K562 (cell line): ENCODE measurements around the gene EBF4. TPM values are rescaled to one million over a fixed set of nuclear protein-coding genes. Genes with fewer than 3 reads are reported as not detected.

Experiments
- ATAC-seq: fragments of 200-7000 bp; cut with Tn5 transposase; 3 replicates; pipeline ENCODE4 v1.9.1; 2020; ENCODE audit warnings: moderate library complexity
- BruUV-seq: library from RNA; stranded (reverse); fragments of 400-500 nt; replicated peaks from 2 replicates; lab custom pipeline; 2021; lab: Mats Ljungman, UMichigan
- CTCF ChIA-PET: fragments of 300-600 bp; formaldehyde crosslinking; extraction: SDS; loops from one replicate; lab custom pipeline; 2021; ENCODE audit warnings: low intra/inter-chr PET ratio; lab: Yijun Ruan, JAX
- POLR2A ChIA-PET: fragments of 300-600, 350-650 bp; sonication (Branson Sonifier 250); formaldehyde crosslinking; extraction: SDS; loops from one replicate; lab custom pipeline; 2021; ENCODE audit warnings: antibody characterized with exemption, inconsistent platforms; lab: Yijun Ruan, JAX
- DNase-seq, 4 experiments: peaks; one replicate each; pipeline versions ENCODE4 v3.0.0 to v3.0.0-alpha.2; 2011 to 2018; ENCODE audit warnings: low spot score in 3 of 4, mixed read lengths in 3 of 4; ENCODE audit errors: extremely low read depth in 1 of 4
- FAIRE-seq: peaks from 2 replicates; lab custom pipeline; 2011; peaks lifted over from hg19 to GRCh38; lab: Jason Lieb, UNC
- H2AFZ ChIP-seq: 2 replicates; pipeline ENCODE4 v1.6.0; 2011; ENCODE audit warnings: low read depth, low read length, control low read depth, inconsistent platforms
- H3K27ac ChIP-seq: fragments of 200-600 bp; 3 replicates; pipeline ENCODE4 v1.8.0; 2011; ENCODE audit warnings: low read depth, mild to moderate bottlenecking, control low read depth, inconsistent platforms, low read length, moderate library complexity, mixed read lengths; ENCODE audit errors: extremely low read depth
- H3K27me3 ChIP-seq, 2 experiments: fragments of 300-600 bp in 1 of 2; 2 replicates in 1 of 2; 3 replicates in 1 of 2; pipeline versions ENCODE4 v1.6.0 to v1.8.0; 2011; ENCODE audit warnings: inconsistent platforms in 2 of 2, low read length in 2 of 2, mild to moderate bottlenecking in 1 of 2, mixed read lengths in 1 of 2, moderate library complexity in 1 of 2; ENCODE audit not compliant: control insufficient read depth in 2 of 2, insufficient read depth in 2 of 2
- H3K36me3 ChIP-seq: fragments of 300-600 bp; 3 replicates; pipeline ENCODE4 v1.8.0; 2011; ENCODE audit warnings: mild to moderate bottlenecking, low read length, inconsistent platforms; ENCODE audit not compliant: control insufficient read depth, insufficient read depth
- H3K4me1 ChIP-seq, 2 experiments: fragments of 200-600 bp in 1 of 2; replicated peaks in 1 of 2; 2 replicates in 1 of 2; 3 replicates in 1 of 2; pipeline versions ENCODE4 v1.5.1 to v1.8.0; 2011; ENCODE audit warnings: inconsistent platforms in 2 of 2, low read length in 2 of 2, mild to moderate bottlenecking in 1 of 2, mixed read lengths in 1 of 2, moderate library complexity in 1 of 2; ENCODE audit not compliant: control insufficient read depth in 2 of 2, insufficient read depth in 2 of 2
- H3K4me2 ChIP-seq: 2 replicates; pipeline ENCODE4 v1.6.1; 2011; ENCODE audit warnings: low read length, control low read depth, inconsistent platforms, mixed read lengths; ENCODE audit not compliant: insufficient read depth
- H3K4me3 ChIP-seq: fragments of 200-600 bp; sonication (generic), shearing (Covaris generic); 2 replicates; pipeline ENCODE4 v1.5.1; 2016; ENCODE audit warnings: control low read depth, inconsistent platforms
- H3K79me2 ChIP-seq: fragments of 200-600 bp; 3 replicates; pipeline ENCODE4 v1.8.0; 2011; ENCODE audit warnings: low read length, inconsistent platforms; ENCODE audit not compliant: control insufficient read depth, insufficient read depth
- H3K9ac ChIP-seq, 2 experiments: 2 replicates each; pipeline versions ENCODE4 v1.6.0 to v1.6.1; 2011; ENCODE audit warnings: low read depth in 2 of 2, low read length in 2 of 2, control low read depth in 1 of 2, inconsistent platforms in 1 of 2, mild to moderate bottlenecking in 1 of 2, mixed read lengths in 1 of 2; ENCODE audit not compliant: insufficient read depth in 1 of 2
- H3K9me1 ChIP-seq: one replicate; pipeline ENCODE4 v1.6.0; 2011; ENCODE audit warnings: inconsistent platforms, mild to moderate bottlenecking, low read length, moderate library complexity; ENCODE audit not compliant: control insufficient read depth, insufficient read depth
- H3K9me3 ChIP-seq: replicated peaks from 2 replicates; pipeline ENCODE4 v1.5.1; 2011; ENCODE audit warnings: low read depth, low read length, inconsistent platforms; ENCODE audit not compliant: control insufficient read depth, insufficient read depth
- H4K20me1 ChIP-seq: replicated peaks from 2 replicates; pipeline ENCODE4 v1.6.1; 2011; ENCODE audit warnings: low read length, inconsistent platforms, mixed read lengths; ENCODE audit not compliant: control insufficient read depth, insufficient read depth
- CHCHD3 ChIP-seq: fragments of 250-450 bp; sonication (Bioruptor Pico); IDR thresholded peaks from 2 replicates; pipeline ENCODE4 v2.1.2; 2022; ENCODE audit warnings: mild to moderate bottlenecking
- ESRRA ChIP-seq: fragments of 450-650 bp; IDR thresholded peaks from 2 replicates; pipeline ENCODE4 v1.6.1; 2014; ENCODE audit warnings: low read depth, mild to moderate bottlenecking, moderate library complexity, borderline replicate concordance
- KAT2B ChIP-seq: IDR thresholded peaks from one replicate; pipeline ENCODE4 v1.6.1; 2012; ENCODE audit warnings: low read depth, mild to moderate bottlenecking, control low read depth, inconsistent platforms, low read length, moderate library complexity
- MTA2 ChIP-seq: fragments of 450-650 bp; IDR thresholded peaks from 2 replicates; pipeline ENCODE4 v1.6.1; 2016; ENCODE audit warnings: low read depth
- PKNOX1 ChIP-seq: fragments of 450-650 bp; IDR thresholded peaks from 2 replicates; pipeline ENCODE4 v1.6.1; 2016
- RAD21 ChIP-seq, 2 experiments: fragments of 250-450 bp in 1 of 2; fragments of 450-650 bp in 1 of 2; sonication (Bioruptor Pico) in 1 of 2; formaldehyde crosslinking in 1 of 2; IDR thresholded peaks in 1 of 2; conservative IDR thresholded peaks in 1 of 2; 2 replicates each; pipeline versions ENCODE4 v1.4.0 to v1.8.0; 2020 to 2022; ENCODE audit warnings: mild to moderate bottlenecking in 2 of 2, moderate library complexity in 1 of 2
- RAD51 ChIP-seq: fragments of 450-650 bp; IDR thresholded peaks from 2 replicates; pipeline ENCODE4 v1.7.1; 2016; ENCODE audit warnings: low read depth, mild to moderate bottlenecking, borderline replicate concordance
- SNRNP70 ChIP-seq: fragments of 200-400 bp; formaldehyde crosslinking; optimal IDR thresholded peaks from 2 replicates; pipeline ENCODE3; 2017; ENCODE audit warnings: low read depth, low read length
- TOE1 ChIP-seq, 2 experiments: fragments of 450-650 bp in 1 of 2; sonication (generic) in 1 of 2; formaldehyde crosslinking in 1 of 2; IDR thresholded peaks; 2 replicates each; pipeline versions ENCODE4 v1.7.1 to v1.8.0; 2016 to 2022; ENCODE audit warnings: borderline replicate concordance in 2 of 2, mild to moderate bottlenecking in 2 of 2, antibody characterized with exemption in 1 of 2, inconsistent platforms in 1 of 2, low read depth in 1 of 2, missing genetic modification reagents in 1 of 2, moderate library complexity in 1 of 2
- WGBS: fragments of 100-300 bp; shearing (Covaris generic); methylation state at CpG from one replicate; pipeline ENCODE4 v1.1.6; 2016; ENCODE audit warnings: low coverage, mixed read lengths; ENCODE audit not compliant: insufficient coverage; ENCODE audit errors: missing lambda C conversion rate; 5-methylcytosine and 5-hydroxymethylcytosine counted together
- in situ Hi-C: fragments of 300-500 bp; cut with MboI; formaldehyde crosslinking; loops from 4 replicates; pipeline ENCODE4 v1.15.0; 2018; ENCODE audit warnings: inconsistent platforms, mixed read lengths
- intact Hi-C: fragments of 100-400 bp; cut with micrococcal nuclease; formaldehyde crosslinking; loops from 2 replicates; pipeline ENCODE4 v1.14.2; 2022
- polyA plus RNA-seq, 8 experiments: library from polyadenylated mRNA; depleted of rRNA in 4 of 8; stranded (reverse) in 5 of 8; unstranded in 3 of 8; fragments of >200 nt; fragmentation: Nextera tagmentation in 2 of 8; fragmentation: Illumina TruSeq in 1 of 8; extraction: Ambion mirVana in 2 of 8; extraction: Trizol in 1 of 8; gene quantifications; 2 replicates each; pipeline versions ENCODE4 v1.2.1 to v1.2.3, GENCODE V29; 2011 to 2014; ENCODE audit warnings: inconsistent platforms in 1 of 8, missing spikeins in 1 of 8
- total RNA-seq, 7 experiments: library from RNA; depleted of rRNA in 6 of 7; stranded (reverse); fragments of >200 nt in 6 of 7; fragmentation: Illumina TruSeq in 2 of 7; extraction: Trizol in 2 of 7; gene quantifications; 2 replicates each; pipeline versions ENCODE4 v1.2.1 to v1.2.3, GENCODE V29; 2011 to 2021; ENCODE audit warnings: low replicate concordance in 1 of 7
- TF ChIP-seq, protein P1 (sequence below): fragments of 450-650 bp; formaldehyde crosslinking; IDR thresholded peaks from 2 replicates; pipeline ENCODE4 v1.4.0; 2020; ENCODE audit warnings: mild to moderate bottlenecking, mixed read lengths
- TF ChIP-seq, protein P2 (sequence below), 3 experiments: IDR thresholded peaks in 2 of 3; conservative IDR thresholded peaks in 1 of 3; 2 replicates each; pipeline ENCODE4 v1.5.1; 2011 to 2012; ENCODE audit warnings: low read length in 3 of 3, mild to moderate bottlenecking in 3 of 3, control low read depth in 2 of 3, improper control_type of control experiment in 1 of 3, inconsistent platforms in 1 of 3, low read depth in 1 of 3, mixed read lengths in 1 of 3, moderate library complexity in 1 of 3; ENCODE audit not compliant: insufficient read depth in 2 of 3

Gene EBF4
- total and polyA plus RNA-seq, 9 of the 15 experiments (the other 6 are each of a cell fraction or from before 2014, with no cell fraction given) = 0.09 TPM; not detected in 8

DNA sequence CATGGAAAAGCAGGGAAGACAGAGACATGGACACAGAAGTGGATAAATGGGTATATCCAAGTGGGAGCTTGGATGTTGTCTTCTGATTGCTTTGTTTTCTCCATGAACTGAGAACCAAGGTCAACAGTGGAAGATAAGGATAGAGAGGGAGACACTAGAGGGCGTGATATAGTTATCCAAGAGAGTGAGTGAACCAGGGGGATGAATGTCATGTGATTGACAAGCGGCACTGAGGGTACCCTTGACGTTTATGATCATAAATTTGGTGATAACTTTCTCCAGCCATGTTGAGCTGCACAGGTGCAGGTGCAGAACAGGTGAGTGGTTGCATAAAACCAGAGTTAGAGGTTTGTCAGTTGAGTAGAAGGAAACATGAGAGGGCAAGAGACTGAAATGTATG, 20.7 kb downstream of the EBF4 start:
- Histone ChIP-seq H3K36me3 (no peaks in the 10 kb centered on the region), H3K27ac (no peak overlapping the region), H3K27me3 (peaks cover 2 to 9% of the 10 kb centered on the region in 2 experiments; a peak in 2 of 5 replicates), H2AFZ (no peak overlapping the region), H3K4me2 (no peak overlapping the region), H3K4me3 (no peak overlapping the region), H3K79me2 (no peaks in the 10 kb centered on the region), H3K9me1 (no peaks in the 10 kb centered on the region), H4K20me1 (no peaks in the 10 kb centered on the region), H3K9ac (no peak overlapping the region), H3K9me3 (no peaks in the 10 kb centered on the region), H3K4me1 (no peaks in the 10 kb centered on the region)
- BruUV-seq = no TSS peak
- in situ Hi-C loops (no loop called here), intact Hi-C loops (loop anchor here (1.0 to 2.0 kb wide), 2 partner anchors 30 to 139 kb away; no protein-coding TSS in a partner anchor)
- peak; percentile 65; the same call in 1 of the 3 replicates for ATAC-seq
- FAIRE-seq = no peak
- ChIA-PET CTCF (interaction anchor here (0.6 to 1.1 kb wide), 2 partner anchors 30 to 37 kb away, joined by 3 to 5 read pairs; no protein-coding TSS in a partner anchor), POLR2A (no interaction called here)
- DNase-seq = peak in 3 of 4 experiments; percentile 23 to 31 (median 24)
- WGBS = 0% methylated on average over 2 of the region's 3 CpGs
- peak; percentile 45; the same call in 1 of the 2 replicates for TF ChIP-seq ESRRA
- no peak for TF ChIP-seq CHCHD3
- TF ChIP-seq MTA2 = no peak
- TF ChIP-seq, protein P1, sequence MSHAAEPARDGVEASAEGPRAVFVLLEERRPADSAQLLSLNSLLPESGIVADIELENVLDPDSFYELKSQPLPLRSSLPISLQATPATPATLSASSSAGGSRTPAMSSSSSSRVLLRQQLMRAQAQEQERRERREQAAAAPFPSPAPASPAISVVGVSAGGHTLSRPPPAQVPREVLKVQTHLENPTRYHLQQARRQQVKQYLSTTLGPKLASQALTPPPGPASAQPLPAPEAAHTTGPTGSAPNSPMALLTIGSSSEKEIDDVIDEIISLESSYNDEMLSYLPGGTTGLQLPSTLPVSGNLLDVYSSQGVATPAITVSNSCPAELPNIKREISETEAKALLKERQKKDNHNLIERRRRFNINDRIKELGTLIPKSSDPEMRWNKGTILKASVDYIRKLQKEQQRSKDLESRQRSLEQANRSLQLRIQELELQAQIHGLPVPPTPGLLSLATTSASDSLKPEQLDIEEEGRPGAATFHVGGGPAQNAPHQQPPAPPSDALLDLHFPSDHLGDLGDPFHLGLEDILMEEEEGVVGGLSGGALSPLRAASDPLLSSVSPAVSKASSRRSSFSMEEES (CRISPR knock-in tag) = peak; percentile 63
- no peak for TF ChIP-seq KAT2B
- TF ChIP-seq PKNOX1 = peak; percentile 83
- peak; percentile 25; the same call in 1 of the 2 replicates for TF ChIP-seq RAD51
- TF ChIP-seq TOE1 (IDR thresholded peaks at IDR 0.05; ENCODE audit: borderline replicate concordance) = peak; percentile 70; the same call in 1 of the 2 replicates
- no peak for TF ChIP-seq TOE1 (CRISPR knock-in tag; IDR thresholded peaks at IDR 0.05; ENCODE audit: borderline replicate concordance, low read depth)
- peak; percentile 17 to 68; a peak in 2 of 4 replicates for TF ChIP-seq RAD21 (CRISPR knock-in tag; conservative IDR thresholded peaks at IDR 0.05 in 1 of 2, IDR thresholded peaks at IDR 0.05 in 1 of 2)
- no peak for TF ChIP-seq SNRNP70
- TF ChIP-seq, protein P2, sequence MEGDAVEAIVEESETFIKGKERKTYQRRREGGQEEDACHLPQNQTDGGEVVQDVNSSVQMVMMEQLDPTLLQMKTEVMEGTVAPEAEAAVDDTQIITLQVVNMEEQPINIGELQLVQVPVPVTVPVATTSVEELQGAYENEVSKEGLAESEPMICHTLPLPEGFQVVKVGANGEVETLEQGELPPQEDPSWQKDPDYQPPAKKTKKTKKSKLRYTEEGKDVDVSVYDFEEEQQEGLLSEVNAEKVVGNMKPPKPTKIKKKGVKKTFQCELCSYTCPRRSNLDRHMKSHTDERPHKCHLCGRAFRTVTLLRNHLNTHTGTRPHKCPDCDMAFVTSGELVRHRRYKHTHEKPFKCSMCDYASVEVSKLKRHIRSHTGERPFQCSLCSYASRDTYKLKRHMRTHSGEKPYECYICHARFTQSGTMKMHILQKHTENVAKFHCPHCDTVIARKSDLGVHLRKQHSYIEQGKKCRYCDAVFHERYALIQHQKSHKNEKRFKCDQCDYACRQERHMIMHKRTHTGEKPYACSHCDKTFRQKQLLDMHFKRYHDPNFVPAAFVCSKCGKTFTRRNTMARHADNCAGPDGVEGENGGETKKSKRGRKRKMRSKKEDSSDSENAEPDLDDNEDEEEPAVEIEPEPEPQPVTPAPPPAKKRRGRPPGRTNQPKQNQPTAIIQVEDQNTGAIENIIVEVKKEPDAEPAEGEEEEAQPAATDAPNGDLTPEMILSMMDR (IDR thresholded peaks at IDR 0.05 in 2 of 3, conservative IDR thresholded peaks at IDR 0.05 in 1 of 3; ENCODE audit: insufficient read depth in 2 of 3, low read depth in 1 of 3, low read length in 3 of 3) = peak; percentile 37 to 56 (median 55); a peak in 5 of 6 replicates
